Mononuclear cell (primary cell): ENCODE results near the gene NRDE2. TPM values are rescaled to one million over a fixed set of nuclear protein-coding genes. Genes with fewer than 3 reads are reported as not detected.

ENCODE experiments used
- H3K27me3 ChIP-seq: 2 replicates; pipeline ENCODE4 v1.6.0; 2011; ENCODE audit warnings: low read length, control low read depth; ENCODE audit not compliant: insufficient read depth
- H3K4me1 ChIP-seq: 2 replicates; pipeline ENCODE4 v1.5.1; 2011; ENCODE audit warnings: mild to moderate bottlenecking, low read length, control low read depth; ENCODE audit not compliant: insufficient read depth
- H3K4me3 ChIP-seq: 2 replicates; pipeline ENCODE4 v1.5.1; 2011; ENCODE audit warnings: mild to moderate bottlenecking, low read length, moderate library complexity
- H3K9me3 ChIP-seq: 2 replicates; pipeline ENCODE4 v1.5.1; 2011; ENCODE audit warnings: low read depth, mild to moderate bottlenecking, control low read depth, low read length
- total RNA-seq: library from RNA; depleted of rRNA; stranded (reverse); fragments of >200 nt; gene quantifications from one replicate; pipeline ENCODE4 v1.2.3, GENCODE V29; 2012

NRDE2 gene
- total RNA-seq, 1 donor, result 15.0 TPM

DNA sequence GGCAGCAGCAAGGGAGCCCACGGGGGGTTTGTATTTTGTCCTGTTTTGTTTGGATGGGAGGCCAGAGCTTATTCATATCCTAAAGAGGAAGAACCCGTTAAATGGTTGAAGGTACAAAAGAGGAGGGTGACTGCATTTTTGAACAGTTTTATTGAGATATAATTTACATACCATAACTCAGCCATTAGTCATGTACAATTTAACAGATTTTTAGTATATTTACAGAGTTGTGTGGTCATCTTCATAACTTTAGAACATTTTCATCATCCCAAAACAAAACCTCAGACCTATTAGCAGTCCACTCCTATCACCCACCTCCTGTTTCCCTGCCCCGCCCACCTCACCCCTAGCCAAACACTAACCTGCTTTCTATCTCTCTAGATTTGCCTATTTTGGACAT is 12.6 kb downstream of the NRDE2 start:
- Histone ChIP-seq H3K9me3 (no peaks in the 10 kb centered on the region), H3K4me1 (no peaks in the 10 kb centered on the region), H3K4me3 (no peak overlapping the region), H3K27me3 (no peaks in the 10 kb centered on the region)

DNA sequence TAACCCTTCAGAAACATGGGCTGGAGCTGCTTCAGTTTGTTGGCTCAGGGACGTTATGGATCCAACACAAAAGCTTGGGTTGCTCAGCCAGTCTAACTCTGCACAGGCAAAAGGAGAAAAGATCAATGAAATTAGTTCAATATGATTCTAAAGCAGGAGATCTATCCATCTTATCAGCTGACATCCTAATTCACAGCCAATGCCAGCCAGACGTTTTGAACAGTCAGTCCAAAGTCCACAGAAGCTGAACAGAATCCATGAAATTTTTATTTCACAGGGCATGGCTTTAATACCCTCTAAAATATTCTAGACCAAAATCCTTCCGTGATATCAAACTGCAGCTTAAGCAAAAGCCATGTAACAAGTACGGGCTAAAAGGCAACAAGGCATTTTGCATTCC is 13.7 kb downstream of the NRDE2 start:
- no peak overlapping the region for H3K4me3 ChIP-seq
- H3K9me3 ChIP-seq, result no peaks in the 10 kb centered on the region
- H3K27me3 ChIP-seq, result no peaks in the 10 kb centered on the region
- H3K4me1 ChIP-seq, result no peaks in the 10 kb centered on the region

DNA sequence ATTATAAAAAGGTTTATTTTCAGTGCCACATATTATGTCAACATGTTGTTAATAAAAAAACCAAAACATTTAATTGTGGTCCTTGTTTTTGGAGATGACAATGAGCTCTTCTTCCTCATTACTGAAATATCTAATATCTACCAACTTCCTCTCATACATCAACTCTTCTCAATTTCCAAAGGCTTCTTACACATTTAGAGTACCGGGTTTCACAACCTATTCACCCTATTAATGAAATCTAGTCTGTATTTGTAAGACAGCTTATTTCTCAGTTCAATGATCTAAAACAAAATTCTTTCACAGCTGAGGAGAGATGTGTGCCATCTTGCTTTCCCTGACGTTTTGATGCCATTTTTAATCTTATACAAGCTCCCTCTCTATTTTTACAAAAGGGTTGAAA is 14.5 kb downstream of the NRDE2 start:
- H3K27me3 ChIP-seq, result no peaks in the 10 kb centered on the region
- H3K4me1 ChIP-seq, result no peaks in the 10 kb centered on the region
- no peak overlapping the region for H3K4me3 ChIP-seq

DNA sequence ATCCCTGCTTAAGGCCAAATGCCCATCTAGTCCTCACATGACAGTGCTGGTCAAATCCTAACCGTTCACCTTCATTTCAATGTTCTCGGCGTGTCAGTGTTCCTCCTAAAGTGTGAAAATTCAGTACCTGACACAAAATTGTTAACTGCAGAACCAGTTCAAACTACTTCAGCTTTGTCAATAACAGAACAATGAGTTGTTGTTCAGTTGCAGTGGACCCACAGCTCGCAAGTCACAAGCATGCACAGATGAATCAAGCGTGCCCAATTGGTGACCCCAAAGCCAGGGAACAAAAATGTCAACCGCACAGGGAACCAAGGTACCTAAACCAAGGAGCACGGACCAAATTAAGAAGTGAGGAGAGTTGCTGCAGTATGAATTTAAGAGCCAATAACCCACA is 23.2 kb downstream of the NRDE2 start:
- Histone ChIP-seq H3K27me3 (no peaks in the 10 kb centered on the region), H3K9me3 (no peaks in the 10 kb centered on the region), H3K4me3 (no peak overlapping the region), H3K4me1 (peaks cover 5% of the 10 kb centered on the region)

More for the DNA sequence above, 14.5 kb downstream of the NRDE2 start:
- no peaks in the 10 kb centered on the region for H3K9me3 ChIP-seq

DNA sequence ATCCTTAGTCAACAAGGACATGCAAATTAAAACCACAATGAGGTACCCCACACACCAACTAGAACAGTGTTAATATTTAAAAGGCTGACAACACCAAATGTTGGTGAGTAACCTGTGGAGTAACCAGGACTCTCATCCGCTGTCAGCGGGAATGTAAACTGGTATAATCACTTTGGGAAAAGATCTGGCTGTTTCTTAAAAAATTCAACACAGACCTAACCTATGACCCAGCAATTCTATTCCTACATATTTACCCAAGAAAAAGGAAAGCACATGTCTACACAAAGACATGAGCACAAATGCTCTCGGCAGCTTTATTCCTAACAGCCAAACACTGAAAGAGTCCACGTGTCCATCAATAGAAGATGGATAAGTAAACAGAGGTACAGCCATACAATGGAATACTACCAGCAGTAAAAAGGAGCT is 26.6 kb downstream of the NRDE2 start:
- Histone ChIP-seq H3K9me3 (no peaks in the 10 kb centered on the region), H3K4me3 (no peak overlapping the region), H3K27me3 (no peaks in the 10 kb centered on the region), H3K4me1 (peaks cover 12% of the 10 kb centered on the region)

DNA sequence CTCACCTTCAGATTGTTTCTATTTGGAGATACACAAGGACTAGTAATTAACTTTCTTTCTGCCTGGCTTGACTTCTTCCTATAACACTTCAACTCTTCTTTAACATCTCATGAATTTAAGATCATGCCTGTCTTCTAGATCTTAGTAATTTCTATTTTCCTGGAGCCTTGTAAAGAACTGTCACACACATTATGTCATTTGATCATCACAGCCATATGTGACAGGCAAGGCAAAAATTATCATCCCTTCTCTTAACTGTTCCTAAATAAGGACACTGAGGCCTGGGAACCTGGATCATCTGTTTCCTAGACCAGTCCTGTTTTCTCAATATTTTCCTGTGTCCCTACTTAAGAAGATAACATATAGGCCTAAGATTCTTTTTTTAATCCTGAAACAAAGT is 27.2 kb downstream of the NRDE2 start:
- H3K9me3 ChIP-seq, result no peaks in the 10 kb centered on the region
- H3K4me3 ChIP-seq, result no peak overlapping the region
- no peaks in the 10 kb centered on the region for H3K27me3 ChIP-seq
- H3K4me1 ChIP-seq, result peaks cover 18% of the 10 kb centered on the region

DNA sequence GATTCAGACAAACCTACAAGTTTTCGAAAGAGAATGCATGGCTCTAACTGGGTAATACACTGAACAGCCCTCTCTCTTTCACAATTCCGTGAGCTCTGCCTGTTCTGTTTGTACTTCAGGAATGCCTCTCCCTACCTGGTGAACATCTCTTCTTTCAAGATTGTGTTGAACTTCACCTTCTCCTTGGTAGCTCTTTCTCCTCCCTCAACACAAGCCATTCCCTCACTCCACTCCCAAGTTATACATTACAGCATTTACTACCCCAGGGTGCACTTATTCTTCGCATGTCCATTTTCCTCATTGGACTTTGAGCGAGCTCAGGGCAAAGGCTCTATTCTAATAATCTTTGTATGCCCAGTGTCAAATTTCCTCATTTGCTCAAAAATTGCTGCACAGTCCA is 28.3 kb downstream of the NRDE2 start:
- Histone ChIP-seq H3K9me3 (no peaks in the 10 kb centered on the region), H3K27me3 (no peaks in the 10 kb centered on the region), H3K4me1 (peaks cover 28% of the 10 kb centered on the region), H3K4me3 (no peak overlapping the region)

DNA sequence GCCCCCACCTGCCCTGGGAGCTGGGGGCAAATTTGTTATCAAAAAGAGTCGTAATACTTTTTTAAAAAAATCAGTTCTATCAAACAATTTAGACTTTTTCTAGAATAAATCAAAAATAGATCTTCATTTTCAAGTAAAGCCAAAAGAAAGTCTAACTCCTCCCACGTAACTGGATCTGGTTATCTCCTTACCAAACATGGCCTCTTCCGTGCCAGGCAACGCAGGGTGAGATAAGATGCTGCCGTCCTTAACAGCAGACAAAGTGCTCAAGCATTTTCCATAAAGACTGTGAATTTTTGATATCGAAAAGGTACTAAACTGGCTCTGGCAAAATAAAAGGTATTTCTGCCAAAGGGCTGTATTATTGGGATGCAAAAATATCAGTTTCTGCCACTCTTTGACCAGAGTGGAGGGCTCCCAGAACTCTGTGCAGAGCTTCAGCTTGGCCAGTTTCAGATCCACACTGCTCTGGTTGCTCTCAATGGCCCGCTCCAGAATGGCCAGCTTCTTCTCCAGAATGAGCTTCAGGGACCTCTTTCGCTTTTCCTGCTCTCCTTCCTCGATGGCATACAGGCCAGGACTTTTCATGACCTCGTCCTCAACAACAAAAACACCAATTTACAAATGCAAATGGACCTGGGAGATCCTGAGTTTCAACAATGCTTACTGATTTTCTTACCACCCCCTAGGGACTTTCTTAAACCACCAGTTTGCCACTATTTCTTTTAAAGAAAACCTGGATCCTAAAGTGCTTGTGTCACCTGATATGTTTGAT is 29.0 kb downstream of the NRDE2 start:
- Histone ChIP-seq H3K27me3 (no peaks in the 10 kb centered on the region), H3K4me3 (no peak overlapping the region), H3K4me1 (peaks cover 34% of the 10 kb centered on the region), H3K9me3 (no peaks in the 10 kb centered on the region)

DNA sequence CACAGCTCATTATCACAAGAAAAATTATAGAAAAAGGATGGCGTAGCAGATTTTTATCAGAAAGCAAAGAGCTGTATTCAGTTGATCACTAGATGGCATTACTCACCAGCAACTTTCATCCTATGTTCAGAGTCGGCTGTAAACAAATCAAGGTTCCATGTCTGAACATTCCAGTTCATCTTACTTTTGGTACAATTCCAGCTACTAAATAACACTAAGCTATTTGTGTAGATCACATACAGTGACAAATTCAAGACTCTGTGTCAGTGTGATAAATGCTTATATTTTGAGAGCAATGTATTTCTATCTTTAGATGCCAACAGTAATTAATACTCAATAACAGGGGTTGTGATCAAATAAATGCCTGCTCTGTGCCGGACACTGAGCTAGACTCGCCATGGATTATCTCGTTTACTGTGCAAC is 30.1 kb downstream of the NRDE2 start:
- H3K27me3 ChIP-seq, result no peaks in the 10 kb centered on the region
- peaks cover 39% of the 10 kb centered on the region for H3K4me1 ChIP-seq
- H3K9me3 ChIP-seq, result no peaks in the 10 kb centered on the region
- H3K4me3 ChIP-seq, result no peak overlapping the region

DNA sequence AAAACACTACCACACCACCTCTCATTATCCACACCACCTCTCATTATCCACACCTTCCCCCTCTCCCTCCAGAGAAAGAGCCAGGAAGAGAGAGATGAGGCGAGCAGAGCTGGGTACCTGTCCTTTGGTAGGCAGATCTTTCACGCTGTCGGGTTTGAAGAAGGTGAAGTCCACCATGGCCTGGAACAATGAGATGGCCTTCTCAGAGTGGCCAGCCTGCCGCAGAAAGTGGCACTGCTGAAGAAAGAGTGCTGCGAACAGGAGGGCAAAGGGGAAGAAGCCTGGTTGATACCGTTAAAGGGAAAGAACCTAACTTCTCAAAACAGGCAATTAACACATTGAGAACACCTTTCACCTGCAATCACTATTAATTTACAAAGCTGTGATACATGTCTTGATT is 30.6 kb downstream of the NRDE2 start:
- Histone ChIP-seq H3K4me1 (peaks cover 45% of the 10 kb centered on the region), H3K9me3 (no peaks in the 10 kb centered on the region), H3K4me3 (no peak overlapping the region), H3K27me3 (no peaks in the 10 kb centered on the region)

DNA sequence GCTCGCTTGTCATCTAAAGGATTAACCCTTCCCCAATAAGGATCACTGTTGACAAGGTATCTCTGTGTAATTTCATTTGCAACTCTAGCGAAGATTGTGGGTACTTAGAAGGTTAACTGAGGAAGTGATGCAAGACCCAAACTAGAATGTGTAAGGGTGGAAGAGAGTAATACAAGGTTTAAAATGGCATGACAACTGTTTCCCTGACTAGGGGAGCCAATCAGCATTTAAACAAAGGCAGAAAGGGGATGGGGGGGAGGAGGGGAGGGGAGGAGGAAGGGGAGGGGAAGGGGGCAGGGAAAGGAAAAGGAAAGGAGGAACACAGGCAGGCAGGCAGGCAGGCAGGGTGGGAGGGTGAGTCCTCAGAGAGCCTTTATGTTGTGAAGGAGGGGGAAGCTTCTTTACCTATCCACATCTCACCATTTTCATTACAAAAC is 31.1 kb downstream of the NRDE2 start:
- Histone ChIP-seq H3K4me3 (no peak overlapping the region), H3K27me3 (no peaks in the 10 kb centered on the region), H3K4me1 (peaks cover 50% of the 10 kb centered on the region), H3K9me3 (no peaks in the 10 kb centered on the region)

DNA sequence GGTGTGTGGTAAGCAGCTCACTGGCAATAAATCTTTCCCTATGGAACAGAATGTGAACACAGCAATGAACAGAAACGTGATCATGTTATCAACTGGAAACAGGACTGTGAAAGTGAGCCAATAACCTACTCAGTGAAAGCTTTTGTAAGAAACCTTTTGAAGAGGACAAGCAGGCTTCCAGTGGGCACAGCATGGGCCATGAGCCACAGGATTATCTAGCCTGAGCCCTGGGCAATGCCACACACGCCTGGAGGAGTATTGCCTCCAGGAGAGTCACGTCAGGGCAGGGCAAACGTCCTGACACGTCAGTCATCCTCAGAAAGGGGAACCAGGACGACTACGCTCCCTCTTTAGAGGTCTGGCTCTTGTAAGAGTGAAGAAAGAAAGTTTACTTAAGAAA is 32.3 kb downstream of the NRDE2 start:
- H3K4me1 ChIP-seq, result peaks cover 60% of the 10 kb centered on the region
- no peak overlapping the region for H3K4me3 ChIP-seq
- no peaks in the 10 kb centered on the region for H3K9me3 ChIP-seq
- H3K27me3 ChIP-seq, result no peaks in the 10 kb centered on the region

DNA sequence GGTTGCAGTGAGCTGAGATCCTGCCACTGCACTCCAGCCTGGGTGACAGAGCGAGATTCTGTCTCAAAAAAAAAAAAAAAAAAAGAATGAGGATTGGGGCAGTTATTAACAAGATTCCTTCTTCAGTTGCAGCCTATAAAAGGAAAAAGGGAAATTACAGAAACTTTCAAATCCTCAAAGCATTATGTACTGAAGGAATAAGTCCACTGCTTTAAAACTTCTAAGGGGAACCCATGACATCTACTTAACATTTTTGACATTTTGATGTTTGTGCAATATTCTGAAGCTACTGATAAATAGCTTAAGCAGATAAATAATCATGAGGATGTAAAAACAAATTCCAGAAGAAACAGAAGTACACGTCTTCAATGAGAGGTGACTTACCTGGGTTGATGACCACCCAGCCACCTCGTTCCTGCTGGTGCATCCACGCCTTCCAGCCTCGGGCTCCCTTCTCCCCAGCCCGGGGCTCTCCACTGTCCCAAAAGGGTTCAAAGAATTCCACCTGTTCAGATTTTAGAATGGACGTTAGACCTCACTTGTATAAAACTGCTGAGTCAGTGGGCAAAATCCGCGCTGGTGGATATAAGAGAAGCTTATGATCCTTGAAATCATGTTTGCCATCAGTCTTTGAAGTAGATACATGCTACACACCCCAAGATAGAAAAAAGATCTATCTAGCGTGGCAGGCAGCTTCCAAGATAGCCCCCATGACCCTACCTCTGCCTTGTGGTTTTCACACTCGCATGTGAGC is 33.7 kb downstream of the NRDE2 start:
- Histone ChIP-seq H3K4me3 (no peak overlapping the region), H3K9me3 (no peaks in the 10 kb centered on the region), H3K27me3 (no peaks in the 10 kb centered on the region), H3K4me1 (peaks cover 64% of the 10 kb centered on the region)

DNA sequence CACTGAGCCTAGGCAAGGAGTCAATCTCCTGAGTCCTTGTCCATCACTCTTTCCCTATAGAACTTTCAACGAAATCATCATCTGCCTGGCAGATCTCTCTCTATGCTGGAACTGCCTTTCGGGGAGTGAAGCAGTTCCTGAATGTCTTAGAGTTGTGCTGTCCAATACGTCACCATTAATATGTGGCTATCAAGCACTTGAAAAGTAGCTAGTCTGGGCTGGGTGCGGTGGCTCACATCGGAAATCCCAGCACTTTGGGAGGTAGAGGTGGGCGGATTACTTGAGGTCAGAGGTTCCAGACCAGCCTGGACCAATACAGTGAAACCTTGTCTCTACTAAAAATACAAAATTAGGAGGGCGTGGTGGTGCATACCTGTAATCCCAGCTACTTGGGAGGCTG is 35.1 kb downstream of the NRDE2 start:
- Histone ChIP-seq H3K27me3 (no peaks in the 10 kb centered on the region), H3K4me3 (no peak overlapping the region), H3K4me1 (peaks cover 64% of the 10 kb centered on the region), H3K9me3 (no peaks in the 10 kb centered on the region)

DNA sequence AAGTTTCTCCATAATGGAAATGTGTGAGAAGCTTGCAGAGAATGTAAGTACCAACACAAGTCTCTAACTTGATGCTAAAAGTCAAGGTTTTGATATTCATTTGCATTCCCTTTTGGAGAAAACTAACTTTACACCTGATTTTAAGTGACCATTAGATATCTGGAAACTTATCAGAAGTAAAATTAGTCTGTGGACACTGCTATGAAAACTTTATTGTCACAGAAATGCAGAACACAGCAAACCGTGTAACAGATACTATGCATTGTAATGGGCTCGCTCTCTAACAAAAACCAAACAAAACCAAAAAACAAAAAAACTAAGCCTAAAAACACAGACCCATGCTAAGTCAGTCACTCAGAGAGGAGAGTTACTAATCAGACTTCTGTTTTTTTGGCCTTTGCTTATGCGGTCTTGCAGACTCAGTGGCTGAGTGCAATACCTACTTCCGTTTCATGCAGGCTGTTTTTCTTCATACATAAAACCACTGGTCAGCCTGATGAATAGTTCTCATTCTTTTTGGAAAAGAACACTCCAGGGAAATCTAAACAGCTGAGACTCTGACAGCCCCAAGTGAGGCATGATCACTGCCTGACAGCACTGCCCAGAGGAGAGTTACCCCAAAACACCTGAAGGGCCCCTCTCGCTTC is 35.7 kb downstream of the NRDE2 start:
- H3K27me3 ChIP-seq, result no peaks in the 10 kb centered on the region
- peaks cover 61% of the 10 kb centered on the region for H3K4me1 ChIP-seq
- H3K9me3 ChIP-seq, result no peaks in the 10 kb centered on the region
- H3K4me3 ChIP-seq, result no peak overlapping the region
